ENCODE measurements around the gene C7orf57.

C7orf57 gene

DNA sequence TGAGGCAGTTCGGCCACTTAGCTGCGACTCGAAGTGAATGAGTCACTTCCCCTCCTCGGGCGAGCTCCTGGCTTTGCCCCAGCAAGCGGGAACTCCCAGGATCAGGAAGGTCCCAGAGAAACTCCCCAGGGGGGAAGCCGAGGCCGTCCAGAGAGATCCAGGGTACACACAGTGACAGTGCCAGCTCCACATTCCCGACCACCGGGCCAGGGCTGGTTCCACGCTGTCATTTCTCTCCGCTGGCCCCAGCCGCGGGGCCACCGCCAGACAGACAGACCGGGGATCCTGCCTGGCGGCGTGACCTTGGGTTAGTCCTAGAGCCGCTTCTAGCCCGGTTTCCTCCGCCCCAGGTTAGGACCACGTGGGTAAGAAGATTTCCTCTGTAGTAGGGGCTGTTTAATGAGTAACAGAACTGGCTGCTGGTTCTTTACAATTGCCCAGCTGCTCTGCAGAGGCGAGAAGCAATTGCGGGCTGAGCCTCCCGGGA lies 53.3 kb downstream of the C7orf57 start:
- peaks cover 10% of the 10 kb centered on the region for H3K36me3 ChIP-seq (ENCODE audit: insufficient read depth, low read length)
- peaks cover 7% of the 10 kb centered on the region for H3K4me1 ChIP-seq (ENCODE audit: insufficient read depth, low read length)
- peak overlapping the region; percentile 60 to 88 for H3K4me3 ChIP-seq (ENCODE audit: low read depth in 1 of 2, low read length in 2 of 2)

DNA sequence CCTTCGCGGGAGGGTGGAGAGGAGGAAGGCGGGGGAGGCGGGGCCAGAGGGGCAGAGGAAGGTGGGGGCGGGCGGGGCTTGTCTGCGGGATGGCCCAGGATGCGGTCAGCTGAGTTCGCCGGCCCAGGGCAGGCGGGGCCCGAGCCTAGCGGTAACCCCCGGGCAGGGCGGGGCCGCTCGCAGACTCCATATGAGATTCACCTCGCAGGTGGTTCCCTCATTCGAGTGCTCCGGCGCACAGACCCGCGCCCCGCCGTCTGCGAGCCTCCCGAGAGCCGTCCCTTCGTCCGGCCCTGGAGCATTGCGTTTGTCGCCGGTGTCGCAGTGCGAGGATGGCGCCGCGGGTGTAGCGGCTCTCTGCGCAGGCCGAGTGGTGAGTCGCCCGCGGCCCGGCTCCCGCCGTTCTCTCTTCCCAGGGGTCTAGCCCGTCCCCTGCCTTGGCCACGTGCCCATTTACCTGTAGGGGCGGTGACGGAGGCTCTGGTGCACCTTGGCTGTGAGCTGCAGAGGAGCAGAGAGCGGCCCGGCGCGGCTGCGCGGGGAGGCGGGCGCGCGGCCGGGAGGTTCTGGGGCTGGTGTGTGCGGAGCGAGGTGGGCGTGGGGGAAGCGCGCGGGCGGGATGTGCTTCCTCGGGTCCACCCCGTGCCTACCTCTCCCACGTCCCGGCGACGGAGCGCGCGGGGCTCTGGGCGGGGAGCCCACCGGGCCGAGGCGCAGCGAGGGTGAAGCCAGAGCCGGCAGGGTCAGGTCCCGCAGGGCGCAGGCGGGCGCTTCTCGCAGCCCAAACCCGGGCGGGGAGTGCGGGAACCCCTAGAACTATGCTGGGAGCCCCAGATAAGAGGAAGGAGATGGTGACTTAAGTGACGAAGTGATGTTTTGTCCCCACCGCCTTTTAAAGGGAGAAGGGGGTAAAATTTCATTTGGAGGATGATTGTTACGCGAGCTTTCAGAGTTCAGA lies 54.0 kb downstream of the C7orf57 start, which contains the start of gene UPP1:
Gene UPP1 (plus strand): TSS at position 220 of the 958 bp plus-strand sequence. CDS start 5,519 bp downstream, outside the sequence.
- Histone ChIP-seq H3K27me3 (ENCODE audit: control insufficient read depth in 1 of 2, insufficient read depth in 2 of 2, low read length in 2 of 2) (no peaks in the 10 kb centered on the region), H3K27ac (ENCODE audit: low read depth, low read length) (peak within 1 kb of the TSS; percentile 77), H3K36me3 (ENCODE audit: insufficient read depth, low read length) (peaks cover 10% of the 10 kb centered on the region), H3K9ac (ENCODE audit: low read length) (peak within 1 kb of the TSS; percentile 39), H3K4me3 (ENCODE audit: low read depth in 1 of 2, low read length in 2 of 2) (peak within 1 kb of the TSS; percentile 60 to 88), H3K4me1 (ENCODE audit: insufficient read depth, low read length) (peaks cover 7% of the 10 kb centered on the region), H3K9me3 (ENCODE audit: low read length) (no peaks in the 10 kb centered on the region)

More for the DNA sequence above, 53.3 kb downstream of the C7orf57 start:
- H3K9ac ChIP-seq (ENCODE audit: low read length), result peak overlapping the region; percentile 39
- peak overlapping the region; percentile 77 for H3K27ac ChIP-seq (ENCODE audit: low read depth, low read length)
- H3K27me3 ChIP-seq (ENCODE audit: control insufficient read depth in 1 of 2, insufficient read depth in 2 of 2, low read length in 2 of 2), result no peaks in the 10 kb centered on the region
- H3K9me3 ChIP-seq (ENCODE audit: low read length), result no peaks in the 10 kb centered on the region

DNA sequence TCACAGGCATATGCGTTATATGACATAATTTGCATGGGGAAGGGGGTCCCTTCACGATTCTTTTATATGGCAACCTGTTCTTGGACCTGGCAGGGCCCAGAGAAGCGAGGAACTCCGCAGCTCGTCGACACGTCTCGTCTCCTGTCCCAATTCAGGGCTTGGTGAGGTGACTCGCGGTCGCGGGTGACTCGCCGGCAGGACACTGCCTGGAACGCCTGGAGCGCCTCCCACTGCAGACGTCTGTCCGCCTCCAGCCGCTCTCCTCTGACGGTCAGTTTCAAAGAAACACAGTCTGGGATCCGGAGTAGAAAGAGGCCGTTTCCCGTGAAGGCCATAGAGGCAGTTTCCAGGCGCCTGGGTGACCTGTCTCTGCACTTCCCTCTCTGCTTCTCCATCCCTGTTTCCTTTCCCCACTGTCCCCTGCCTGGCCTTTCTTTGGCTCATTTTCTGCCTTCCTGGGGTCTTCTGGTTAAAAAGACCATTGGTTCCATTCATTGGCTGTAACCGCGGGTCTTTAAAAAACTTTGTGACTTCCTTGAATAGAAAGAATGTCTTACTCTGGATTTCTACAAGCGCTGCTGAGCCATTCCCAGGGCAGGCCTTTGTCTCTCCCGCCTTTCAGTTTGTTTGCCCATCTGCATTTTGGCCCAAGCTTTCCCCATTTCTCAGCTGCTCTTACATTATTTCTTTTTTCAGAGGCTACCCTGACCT lies 54.9 kb downstream of the C7orf57 start:
- Histone ChIP-seq H3K4me3 (ENCODE audit: low read depth in 1 of 2, low read length in 2 of 2) (peak overlapping the region; percentile 60 to 88), H3K27ac (ENCODE audit: low read depth, low read length) (no peak overlapping the region), H3K9me3 (ENCODE audit: low read length) (no peaks in the 10 kb centered on the region), H3K27me3 (ENCODE audit: control insufficient read depth in 1 of 2, insufficient read depth in 2 of 2, low read length in 2 of 2) (no peaks in the 10 kb centered on the region), H3K36me3 (ENCODE audit: insufficient read depth, low read length) (peaks cover 15% of the 10 kb centered on the region), H3K9ac (ENCODE audit: low read length) (peak overlapping the region; percentile 21), H3K4me1 (ENCODE audit: insufficient read depth, low read length) (peaks cover 6% of the 10 kb centered on the region)

DNA sequence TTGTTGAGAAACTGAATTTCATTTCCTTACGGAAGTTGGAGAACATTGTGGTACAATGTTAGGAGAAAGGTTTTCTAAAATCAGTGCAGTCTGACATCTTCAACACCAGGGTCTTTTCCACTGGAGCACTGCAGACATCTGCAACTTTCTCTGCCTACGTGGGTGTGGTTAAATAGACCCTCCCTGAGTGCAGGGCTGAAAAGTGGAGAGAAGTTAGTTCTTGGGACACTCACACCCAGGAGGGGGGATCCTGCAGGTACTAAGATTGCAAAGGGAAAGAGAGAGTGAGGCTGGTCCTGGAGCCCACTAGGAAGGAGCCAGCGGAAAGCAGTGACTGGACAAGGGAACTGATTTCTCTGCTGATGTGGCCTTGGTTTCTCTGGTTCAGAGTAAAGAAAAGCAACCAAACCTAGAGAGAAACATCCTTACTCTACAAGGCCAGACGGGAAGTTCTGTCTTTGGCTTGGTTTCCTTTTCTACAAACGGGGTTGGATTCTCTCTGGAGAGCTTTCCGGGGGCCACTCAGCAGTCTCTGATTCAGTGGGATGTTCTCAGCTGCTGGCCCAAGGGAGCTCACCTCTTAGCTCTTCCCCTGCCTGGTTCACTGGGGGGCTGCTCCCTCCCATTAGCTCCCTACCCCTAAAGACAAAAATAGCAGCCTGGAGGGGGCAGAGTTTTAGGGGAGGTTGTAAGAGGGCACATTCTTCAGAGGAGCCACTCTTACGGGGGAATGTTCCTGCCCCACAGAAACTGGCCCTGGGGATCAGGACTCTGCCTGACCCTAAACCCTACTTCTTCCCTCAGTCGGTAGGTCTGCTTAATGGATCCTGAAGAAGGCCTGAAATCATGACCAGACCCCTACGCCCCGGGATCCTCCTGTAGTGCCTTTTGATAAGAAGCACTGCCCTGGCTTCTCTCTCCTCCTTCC lies 56.4 kb downstream of the C7orf57 start:
- Histone ChIP-seq H3K9ac (ENCODE audit: low read length) (no peak overlapping the region), H3K36me3 (ENCODE audit: insufficient read depth, low read length) (peaks cover 15% of the 10 kb centered on the region), H3K27me3 (ENCODE audit: control insufficient read depth in 1 of 2, insufficient read depth in 2 of 2, low read length in 2 of 2) (no peaks in the 10 kb centered on the region), H3K9me3 (ENCODE audit: low read length) (no peaks in the 10 kb centered on the region), H3K4me3 (ENCODE audit: low read depth in 1 of 2, low read length in 2 of 2) (no peak overlapping the region), H3K4me1 (ENCODE audit: insufficient read depth, low read length) (peaks cover 3% of the 10 kb centered on the region), H3K27ac (ENCODE audit: low read depth, low read length) (no peak overlapping the region)

DNA sequence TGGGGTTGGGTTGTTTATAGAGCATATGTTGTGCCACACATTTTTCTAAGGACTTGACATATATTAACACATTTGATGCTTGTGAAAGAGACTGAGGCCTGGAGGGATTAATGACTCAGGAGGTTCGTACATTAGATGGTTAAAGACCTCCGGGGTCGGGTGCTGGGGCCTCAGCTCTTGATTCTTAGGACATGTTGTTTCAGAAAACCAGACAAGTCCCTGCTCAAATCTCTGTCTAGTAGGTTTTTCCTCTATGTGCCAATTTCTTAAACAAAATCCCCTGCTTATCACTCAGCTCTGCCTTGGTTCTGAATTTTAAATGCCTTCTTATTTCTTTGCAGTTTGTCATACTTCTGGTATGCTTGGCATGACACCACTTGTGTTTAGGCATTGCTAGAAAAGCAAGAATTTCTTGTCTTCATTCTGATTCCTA lies 59.5 kb downstream of the C7orf57 start:
- H3K9me3 ChIP-seq (ENCODE audit: low read length), result no peaks in the 10 kb centered on the region
- no peak overlapping the region for H3K4me3 ChIP-seq (ENCODE audit: low read depth in 1 of 2, low read length in 2 of 2)
- peaks cover 2% of the 10 kb centered on the region for H3K4me1 ChIP-seq (ENCODE audit: insufficient read depth, low read length)
- H3K36me3 ChIP-seq (ENCODE audit: insufficient read depth, low read length), result peaks cover 22% of the 10 kb centered on the region
- no peaks in the 10 kb centered on the region for H3K27me3 ChIP-seq (ENCODE audit: control insufficient read depth in 1 of 2, insufficient read depth in 2 of 2, low read length in 2 of 2)
- no peak overlapping the region for H3K9ac ChIP-seq (ENCODE audit: low read length)
- H3K27ac ChIP-seq (ENCODE audit: low read depth, low read length), result no peak overlapping the region

DNA sequence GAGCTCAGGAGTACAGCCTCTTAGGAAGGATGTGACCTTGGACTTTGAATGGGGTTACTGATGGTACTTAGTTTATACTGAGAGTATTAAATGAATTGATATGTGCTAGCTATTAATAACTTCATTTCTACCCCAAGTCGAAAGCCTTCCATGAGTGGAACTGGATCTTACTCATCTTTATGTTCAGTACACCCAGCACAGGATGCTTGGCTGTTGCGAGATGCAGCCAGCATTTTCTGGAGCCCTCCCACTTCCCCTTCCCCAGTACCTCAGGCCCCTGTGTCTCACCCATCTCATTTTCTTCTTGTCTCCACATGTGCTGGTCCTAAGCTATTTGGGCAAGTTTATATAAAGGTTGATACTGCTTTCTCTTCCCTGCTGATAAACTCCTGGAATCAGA lies 60.9 kb downstream of the C7orf57 start:
- no peaks in the 10 kb centered on the region for H3K4me1 ChIP-seq (ENCODE audit: insufficient read depth, low read length)
- no peak overlapping the region for H3K27ac ChIP-seq (ENCODE audit: low read depth, low read length)
- H3K36me3 ChIP-seq (ENCODE audit: insufficient read depth, low read length), result peaks cover 21% of the 10 kb centered on the region
- H3K9ac ChIP-seq (ENCODE audit: low read length), result no peak overlapping the region
- H3K4me3 ChIP-seq (ENCODE audit: low read depth in 1 of 2, low read length in 2 of 2), result no peak overlapping the region
- H3K9me3 ChIP-seq (ENCODE audit: low read length), result no peaks in the 10 kb centered on the region
- H3K27me3 ChIP-seq (ENCODE audit: control insufficient read depth in 1 of 2, insufficient read depth in 2 of 2, low read length in 2 of 2), result no peaks in the 10 kb centered on the region

DNA sequence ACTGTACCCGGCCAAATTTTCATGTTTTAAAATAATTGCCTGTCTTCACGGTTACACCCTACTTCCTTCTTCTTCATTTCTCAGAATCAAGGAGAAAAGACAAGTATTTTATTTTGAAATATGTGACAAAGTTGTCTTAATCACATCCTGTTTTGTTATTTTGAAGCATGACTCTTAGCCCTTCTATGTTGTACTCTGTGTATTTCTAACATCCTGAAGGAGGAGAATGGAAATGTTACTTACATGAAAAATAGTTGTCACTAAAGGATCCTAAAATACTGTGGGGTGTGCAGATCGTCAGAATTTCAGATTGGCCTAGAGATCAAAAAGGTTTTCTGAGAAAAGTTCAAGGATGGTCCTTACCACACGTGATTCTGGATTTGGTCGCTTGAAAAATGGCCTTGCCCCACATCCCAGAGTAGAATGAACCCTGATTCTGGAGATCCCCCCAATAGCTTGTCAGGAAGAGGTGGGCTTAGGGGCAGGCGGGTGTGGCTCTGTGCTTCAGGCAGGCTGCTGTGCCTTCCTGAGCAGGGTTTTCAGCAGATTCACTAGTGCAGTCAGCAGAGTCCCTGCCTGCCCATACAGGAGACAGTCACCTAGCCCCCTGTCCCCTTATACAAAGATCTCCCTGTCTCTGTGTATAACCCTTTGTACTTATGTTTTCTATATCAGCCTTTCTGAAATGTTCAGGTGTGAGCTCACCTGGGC lies 62.3 kb downstream of the C7orf57 start:
- Histone ChIP-seq H3K36me3 (ENCODE audit: insufficient read depth, low read length) (peaks cover 31% of the 10 kb centered on the region), H3K27ac (ENCODE audit: low read depth, low read length) (no peak overlapping the region)

DNA sequence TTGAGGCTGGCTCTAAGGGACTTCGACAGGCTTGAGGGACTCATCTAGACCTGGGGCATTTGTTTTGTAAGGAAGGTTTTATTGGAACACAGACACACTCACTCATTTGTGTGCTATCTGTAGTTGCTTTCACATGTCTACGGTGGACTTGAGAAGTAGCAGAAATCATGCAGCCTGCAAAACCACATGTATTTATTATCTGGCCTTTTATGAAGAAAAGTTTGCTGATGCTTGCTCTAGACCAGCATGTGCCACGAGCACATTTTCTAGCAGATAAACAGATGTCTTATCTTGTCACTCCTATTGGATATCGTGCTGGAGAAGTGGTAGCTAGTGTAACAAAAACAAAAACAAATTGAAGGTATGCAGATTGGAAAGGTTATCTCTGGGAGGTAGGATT lies 63.5 kb downstream of the C7orf57 start:
- Histone ChIP-seq H3K9ac (ENCODE audit: low read length) (no peak overlapping the region), H3K9me3 (ENCODE audit: low read length) (no peaks in the 10 kb centered on the region), H3K4me1 (ENCODE audit: insufficient read depth, low read length) (no peaks in the 10 kb centered on the region), H3K27me3 (ENCODE audit: control insufficient read depth in 1 of 2, insufficient read depth in 2 of 2, low read length in 2 of 2) (no peaks in the 10 kb centered on the region), H3K4me3 (ENCODE audit: low read depth in 1 of 2, low read length in 2 of 2) (no peak overlapping the region), H3K36me3 (ENCODE audit: insufficient read depth, low read length) (peaks cover 27% of the 10 kb centered on the region), H3K27ac (ENCODE audit: low read depth, low read length) (no peak overlapping the region)

More for the DNA sequence above, 62.3 kb downstream of the C7orf57 start:
- no peak overlapping the region for H3K4me3 ChIP-seq (ENCODE audit: low read depth in 1 of 2, low read length in 2 of 2)
- H3K9me3 ChIP-seq (ENCODE audit: low read length), result no peaks in the 10 kb centered on the region
- H3K9ac ChIP-seq (ENCODE audit: low read length), result no peak overlapping the region
- H3K4me1 ChIP-seq (ENCODE audit: insufficient read depth, low read length), result no peaks in the 10 kb centered on the region
- no peaks in the 10 kb centered on the region for H3K27me3 ChIP-seq (ENCODE audit: control insufficient read depth in 1 of 2, insufficient read depth in 2 of 2, low read length in 2 of 2)

DNA sequence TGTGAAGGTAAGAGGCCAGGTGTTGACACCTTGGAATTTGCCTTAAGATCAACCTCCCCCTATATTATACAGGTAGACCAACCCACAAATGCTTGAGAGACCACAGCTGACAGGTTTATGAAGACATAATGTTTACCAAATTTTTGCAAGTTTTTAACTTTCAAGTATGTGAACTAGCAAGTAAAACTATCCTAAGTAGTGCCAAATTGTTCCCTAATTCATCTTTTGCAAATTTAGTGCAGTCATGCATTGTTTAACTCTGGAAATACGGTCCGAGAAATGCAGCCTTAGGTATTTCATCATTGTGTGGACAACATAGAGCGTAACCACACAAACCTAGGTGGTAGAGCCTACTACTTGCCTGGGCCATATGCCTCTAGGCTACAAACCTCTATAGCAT lies 64.4 kb downstream of the C7orf57 start:
- peaks cover 26% of the 10 kb centered on the region for H3K36me3 ChIP-seq (ENCODE audit: insufficient read depth, low read length)
- no peaks in the 10 kb centered on the region for H3K9me3 ChIP-seq (ENCODE audit: low read length)
- H3K4me1 ChIP-seq (ENCODE audit: insufficient read depth, low read length), result no peaks in the 10 kb centered on the region
- H3K27ac ChIP-seq (ENCODE audit: low read depth, low read length), result no peak overlapping the region
- no peak overlapping the region for H3K4me3 ChIP-seq (ENCODE audit: low read depth in 1 of 2, low read length in 2 of 2)
- H3K9ac ChIP-seq (ENCODE audit: low read length), result no peak overlapping the region
- no peaks in the 10 kb centered on the region for H3K27me3 ChIP-seq (ENCODE audit: control insufficient read depth in 1 of 2, insufficient read depth in 2 of 2, low read length in 2 of 2)

DNA sequence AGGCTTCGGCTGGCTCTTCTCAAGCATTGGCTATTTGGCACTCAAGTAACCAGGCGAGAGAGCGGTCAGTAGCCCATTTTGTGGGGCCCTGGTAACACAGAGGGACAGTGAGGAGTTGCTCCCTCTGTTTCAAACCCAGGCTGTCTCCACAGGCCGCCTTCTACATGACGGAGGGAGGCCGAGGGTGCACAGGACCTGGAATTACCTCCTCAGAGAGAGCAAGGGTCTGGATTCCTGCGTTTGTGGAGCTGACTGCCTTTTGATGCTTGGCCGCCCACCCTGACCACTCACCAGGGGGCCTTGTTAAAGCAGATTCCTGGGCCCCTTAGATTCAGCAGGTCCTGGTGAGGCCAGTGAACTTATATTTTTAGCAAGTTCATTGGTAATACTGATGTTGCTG lies 66.0 kb downstream of the C7orf57 start:
- H3K4me3 ChIP-seq (ENCODE audit: low read depth in 1 of 2, low read length in 2 of 2), result no peak overlapping the region
- no peaks in the 10 kb centered on the region for H3K4me1 ChIP-seq (ENCODE audit: insufficient read depth, low read length)
- H3K27ac ChIP-seq (ENCODE audit: low read depth, low read length), result no peak overlapping the region
- no peaks in the 10 kb centered on the region for H3K27me3 ChIP-seq (ENCODE audit: control insufficient read depth in 1 of 2, insufficient read depth in 2 of 2, low read length in 2 of 2)
- H3K9me3 ChIP-seq (ENCODE audit: low read length), result no peaks in the 10 kb centered on the region
- peaks cover 22% of the 10 kb centered on the region for H3K36me3 ChIP-seq (ENCODE audit: insufficient read depth, low read length)
- H3K9ac ChIP-seq (ENCODE audit: low read length), result no peak overlapping the region
